HepG2 (cell line): ENCODE results near the gene C1orf87. TPM values are rescaled to one million over a fixed set of nuclear protein-coding genes. Genes with fewer than 3 reads are reported as not detected.

Experiments used
- ATAC-seq: fragments of 200-7000 bp; cut with Tn5 transposase; 3 replicates; pipeline ENCODE4 v1.9.1; 2020; ENCODE audit warnings: mild to moderate bottlenecking, moderate library complexity
- BruUV-seq: library from RNA; stranded (reverse); fragments of 400-500 nt; replicated peaks from 2 replicates; lab custom pipeline; 2021; lab: Mats Ljungman, UMichigan
- CTCF ChIA-PET: fragments of 300-600 bp; formaldehyde crosslinking; extraction: SDS; loops from one replicate; lab custom pipeline; 2021; ENCODE audit warnings: low total read pairs, inconsistent platforms, low intra/inter-chr PET ratio; lab: Yijun Ruan, JAX
- POLR2A ChIA-PET: fragments of 350-600 bp; sonication (Branson Sonifier 250); formaldehyde crosslinking; loops from one replicate; lab custom pipeline; 2020; ENCODE audit warnings: antibody characterized with exemption, inconsistent platforms; lab: Yijun Ruan, JAX
- DNase-seq: peaks from one replicate; pipeline ENCODE4 v3.0.0-alpha.2; 2015; ENCODE audit warnings: low spot score
- FAIRE-seq: peaks from 3 replicates; lab custom pipeline; 2011; peaks lifted over from hg19 to GRCh38; lab: Jason Lieb, UNC
- H2AFZ ChIP-seq: one replicate; pipeline ENCODE4 v1.6.1; 2011; ENCODE audit warnings: low read length, inconsistent platforms
- H3K27ac ChIP-seq: fragments of 300-600 bp; 3 replicates; pipeline ENCODE4 v1.8.0; 2011; ENCODE audit warnings: mixed run types, mild to moderate bottlenecking, mixed read lengths, low read length, inconsistent platforms; ENCODE audit not compliant: insufficient read depth; ENCODE audit errors: extremely low read length
- H3K27me3 ChIP-seq, 2 experiments: fragments of 200-600 bp in 1 of 2; 2 replicates in 1 of 2; 3 replicates in 1 of 2; pipeline versions ENCODE4 v1.6.0 to v1.8.0; 2011; ENCODE audit warnings: low read length in 2 of 2, mild to moderate bottlenecking in 2 of 2, moderate library complexity in 2 of 2, inconsistent platforms in 1 of 2; ENCODE audit not compliant: insufficient read depth in 2 of 2, control insufficient read depth in 1 of 2
- H3K36me3 ChIP-seq, 2 experiments: fragments of 200-600 bp in 1 of 2; replicated peaks in 1 of 2; 2 replicates in 1 of 2; 3 replicates in 1 of 2; pipeline versions ENCODE4 v1.5.1 to v1.8.0; 2011; ENCODE audit warnings: low read length in 2 of 2, inconsistent platforms in 1 of 2; ENCODE audit not compliant: insufficient read depth in 2 of 2, control insufficient read depth in 1 of 2
- H3K4me1 ChIP-seq: 2 replicates; pipeline ENCODE4 v1.5.1; 2012; ENCODE audit warnings: low read length, inconsistent platforms; ENCODE audit not compliant: insufficient read depth
- H3K4me2 ChIP-seq: 2 replicates; pipeline ENCODE4 v1.6.0; 2011; ENCODE audit warnings: low read depth, low read length, inconsistent platforms
- H3K4me3 ChIP-seq, 3 experiments: fragments of 200-600 bp in 1 of 3; sonication (generic), shearing (Covaris generic) in 1 of 3; replicated peaks in 1 of 3; 2 replicates each; pipeline ENCODE4 v1.5.1; 2011 to 2016; ENCODE audit warnings: low read length in 3 of 3, inconsistent platforms in 2 of 3, low read depth in 2 of 3, mild to moderate bottlenecking in 2 of 3, control low read depth in 1 of 3, mixed read lengths in 1 of 3; ENCODE audit not compliant: insufficient read depth in 1 of 3
- H3K79me2 ChIP-seq: one replicate; pipeline ENCODE4 v1.6.1; 2011; ENCODE audit warnings: low read length, inconsistent platforms; ENCODE audit not compliant: insufficient read depth
- H3K9ac ChIP-seq: 2 replicates; pipeline ENCODE4 v1.6.0; 2011; ENCODE audit warnings: mild to moderate bottlenecking, low read depth, low read length, inconsistent platforms; ENCODE audit not compliant: insufficient read depth
- H3K9me3 ChIP-seq: 2 replicates; pipeline ENCODE4 v1.5.1; 2012; ENCODE audit warnings: mild to moderate bottlenecking, low read length
- H4K20me1 ChIP-seq: 2 replicates; pipeline ENCODE4 v1.6.0; 2011; ENCODE audit warnings: inconsistent platforms, mild to moderate bottlenecking, low read length, moderate library complexity; ENCODE audit not compliant: insufficient read depth
- AGO1 ChIP-seq: fragments of 200-400 bp; formaldehyde crosslinking; IDR thresholded peaks from 2 replicates; pipeline ENCODE4 v1.6.1; 2017; ENCODE audit warnings: mild to moderate bottlenecking, low read depth, low read length, moderate library complexity; ENCODE audit not compliant: poor library complexity, severe bottlenecking
- CCDC6 ChIP-seq: sonication (generic); formaldehyde crosslinking; IDR thresholded peaks from 2 replicates; pipeline ENCODE4 v1.8.1; 2022; ENCODE audit warnings: mild to moderate bottlenecking, missing genetic modification reagents, moderate library complexity
- HIVEP1 ChIP-seq: sonication (generic); formaldehyde crosslinking; IDR thresholded peaks from 2 replicates; pipeline ENCODE4 v1.4.0; 2020; ENCODE audit warnings: mild to moderate bottlenecking, missing genetic modification reagents
- IRX3 ChIP-seq: sonication (generic); formaldehyde crosslinking; IDR thresholded peaks from 2 replicates; pipeline ENCODE4 v1.8.1; 2023; ENCODE audit warnings: mild to moderate bottlenecking, low read depth, missing genetic modification reagents, borderline replicate concordance
- NBN ChIP-seq: fragments of 450-650 bp; conservative IDR thresholded peaks from 2 replicates; pipeline ENCODE4 v1.6.1; 2017
- SIN3B ChIP-seq: fragments of 150-350 bp; IDR thresholded peaks from 2 replicates; pipeline ENCODE4 v1.6.1; 2014; ENCODE audit warnings: low read length
- TCF7L2 ChIP-seq: IDR thresholded peaks from 2 replicates; pipeline ENCODE4 v1.6.1; 2011; ENCODE audit warnings: mild to moderate bottlenecking, low read depth, low read length, moderate library complexity
- U2AF2 ChIP-seq: fragments of 200-400 bp; formaldehyde crosslinking; IDR thresholded peaks from 2 replicates; pipeline ENCODE4 v1.6.1; 2017; ENCODE audit warnings: low read depth, mild to moderate bottlenecking, low read length
- YEATS2 ChIP-seq: sonication (generic); formaldehyde crosslinking; IDR thresholded peaks from 2 replicates; pipeline ENCODE4 v1.4.0; 2020; ENCODE audit warnings: missing genetic modification reagents, borderline replicate concordance
- ZBTB1 ChIP-seq: sonication (generic); formaldehyde crosslinking; IDR thresholded peaks from 2 replicates; pipeline ENCODE4 v1.4.0; 2020; ENCODE audit warnings: missing genetic modification reagents, borderline replicate concordance
- ZBTB38 ChIP-seq: sonication (generic); formaldehyde crosslinking; IDR thresholded peaks from 2 replicates; pipeline ENCODE4 v1.5.1; 2020; ENCODE audit warnings: mild to moderate bottlenecking, missing genetic modification reagents
- ZNF670 ChIP-seq: sonication (generic); formaldehyde crosslinking; IDR thresholded peaks from 2 replicates; pipeline ENCODE4 v1.8.0; 2022; ENCODE audit warnings: mild to moderate bottlenecking, missing genetic modification reagents, borderline replicate concordance
- WGBS: methylation state at CpG from one replicate; pipeline ENCODE4 v1.1.6; 2017; ENCODE audit warnings: low lambda C conversion rate; 5-methylcytosine and 5-hydroxymethylcytosine counted together
- in situ Hi-C: cut with HindIII; loops from 2 replicates; pipeline ENCODE4 v1.10.0; 2017; ENCODE audit warnings: low pct_unique_long_range_greater_than_20kb; ENCODE audit not compliant: extremely low pct_ligation_motif_present
- intact Hi-C: fragments of 100-400 bp; cut with micrococcal nuclease; formaldehyde crosslinking; loops from one replicate; pipeline ENCODE4 v1.10.0; 2022; ENCODE audit not compliant: unreplicated experiment
- polyA plus RNA-seq, 8 experiments: library from polyadenylated mRNA; depleted of rRNA in 3 of 8; stranded (reverse) in 7 of 8; unstranded in 1 of 8; fragments of >200 nt; fragmentation: Illumina TruSeq in 4 of 8; extraction: Trizol in 4 of 8; gene quantifications; 2 replicates each; pipeline versions ENCODE4 v1.2.1 to v1.2.3, GENCODE V29; 2011 to 2016; ENCODE audit warnings: low read depth in 4 of 8, missing spikeins in 1 of 8, mixed read lengths in 1 of 8; ENCODE audit not compliant: insufficient read depth in 1 of 8
- total RNA-seq, 5 experiments: library from RNA; depleted of rRNA; stranded (reverse); fragments of >200 nt; fragmentation: Illumina TruSeq; extraction: Trizol; gene quantifications; 2 replicates each; pipeline ENCODE4 v1.2.3, GENCODE V29; 2016; ENCODE audit warnings: low read depth in 1 of 5
- TF ChIP-seq, protein P1 (sequence below), 2 experiments: IDR thresholded peaks; 2 replicates each; pipeline ENCODE4 v1.6.1; 2011 to 2012; ENCODE audit warnings: low read length in 2 of 2, borderline replicate concordance in 1 of 2, low read depth in 1 of 2, mild to moderate bottlenecking in 1 of 2, moderate library complexity in 1 of 2
- TF ChIP-seq, protein P2 (sequence below): IDR thresholded peaks from 2 replicates; pipeline ENCODE4 v1.6.1; 2016; ENCODE audit warnings: mild to moderate bottlenecking

Gene C1orf87
- total and polyA plus RNA-seq, 2 of the 13 experiments (the other 11 are each of a cell fraction or from before 2014, with no cell fraction given) = not detected

DNA sequence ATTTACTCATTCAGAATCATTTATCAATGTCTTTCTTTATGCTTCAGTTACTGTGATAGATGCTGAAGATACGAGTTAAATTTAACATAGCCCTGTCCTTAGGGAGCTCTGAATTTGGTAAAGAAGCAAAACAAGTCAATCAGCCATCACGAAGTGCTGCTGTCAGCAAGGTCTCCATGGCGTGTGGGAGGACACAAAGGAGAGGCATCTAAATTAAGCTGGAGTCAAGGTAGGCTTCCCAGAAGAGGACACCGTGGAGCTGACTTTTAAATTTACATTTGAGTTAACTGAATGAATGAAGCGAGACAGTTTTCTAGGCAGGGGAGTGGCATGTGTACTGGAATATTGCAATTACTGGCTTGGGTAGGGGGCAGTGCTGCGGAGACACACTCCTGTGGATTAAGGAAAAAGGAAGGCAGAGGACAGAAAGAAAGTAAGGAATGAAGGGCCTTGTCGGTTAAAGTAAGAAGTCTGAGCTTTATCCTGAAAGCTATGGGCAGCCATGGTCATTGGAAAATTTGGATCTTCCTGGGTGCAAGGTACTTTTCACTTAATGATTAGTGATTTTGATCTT, 41.3 kb upstream of the C1orf87 start:
- no peak for DNase-seq
- TF ChIP-seq ZNF670 (CRISPR knock-in tag) = no peak
- no peak for TF ChIP-seq YEATS2 (CRISPR knock-in tag)
- TF ChIP-seq HIVEP1 = no peak
- no peak for TF ChIP-seq U2AF2
- TF ChIP-seq TCF7L2 = no peak
- TF ChIP-seq, all 625 proteins: peak for 0
- 8% methylated on average over 7 of the region's 7 CpGs for WGBS
- no peak for FAIRE-seq
- in situ Hi-C loops (no loop called here), intact Hi-C loops (no loop called here)
- Histone ChIP-seq H3K9me3 (no peaks in the 10 kb centered on the region), H3K27ac (no peak overlapping the region), H3K9ac (no peak overlapping the region), H3K4me3 (no peak overlapping the region), H3K4me1 (no peaks in the 10 kb centered on the region), H3K4me2 (no peak overlapping the region), H3K36me3 (no peaks in the 10 kb centered on the region), H3K79me2 (no peaks in the 10 kb centered on the region), H2AFZ (no peak overlapping the region), H4K20me1 (no peaks in the 10 kb centered on the region), H3K27me3 (no peaks in the 10 kb centered on the region; a peak in 1 of 5 replicates)
- POLR2A ChIA-PET = no interaction called here
- BruUV-seq = no TSS peak
- CTCF ChIA-PET = no interaction called here
- no peak for ATAC-seq

DNA sequence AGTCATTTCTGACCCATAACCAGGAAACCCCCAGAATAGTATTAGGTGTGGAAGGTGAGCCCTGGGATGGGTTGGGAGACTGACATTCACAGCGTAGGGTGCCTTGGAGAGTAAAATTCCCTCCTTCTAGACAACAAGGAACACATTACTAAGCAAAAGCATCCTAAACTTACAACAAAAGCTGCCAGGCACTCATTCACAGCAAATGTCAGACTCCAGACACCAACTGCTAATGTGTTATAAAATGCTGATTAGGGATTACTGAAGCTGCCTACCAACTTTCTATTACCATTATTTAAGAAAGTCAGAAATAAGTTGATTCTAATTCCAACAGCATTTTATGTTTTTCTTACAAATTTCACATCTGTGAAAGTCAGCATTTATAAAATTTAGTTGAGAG, 40.0 kb upstream of the C1orf87 start:
- in situ Hi-C loops = no loop called here
- H3K27me3 ChIP-seq = no peaks in the 10 kb centered on the region; a peak in 1 of 5 replicates
- H3K4me3 ChIP-seq = no peak overlapping the region
- no peak overlapping the region for H3K27ac ChIP-seq
- no peaks in the 10 kb centered on the region for H3K79me2 ChIP-seq
- 14% methylated on average over 1 of the region's 1 CpG for WGBS
- FAIRE-seq (no peak), DNase-seq (no peak), ATAC-seq (no peak)
- H4K20me1 ChIP-seq = no peaks in the 10 kb centered on the region
- H2AFZ ChIP-seq = no peak overlapping the region
- ChIA-PET POLR2A (no interaction called here), CTCF (no interaction called here)
- no peaks in the 10 kb centered on the region for H3K36me3 ChIP-seq
- H3K9ac ChIP-seq = no peak overlapping the region
- intact Hi-C loops = no loop called here
- no peak overlapping the region for H3K4me2 ChIP-seq
- no peaks in the 10 kb centered on the region for H3K4me1 ChIP-seq
- H3K9me3 ChIP-seq = no peaks in the 10 kb centered on the region
- no TSS peak for BruUV-seq
- TF ChIP-seq IRX3 = no peak
- TF ChIP-seq, protein P1, sequence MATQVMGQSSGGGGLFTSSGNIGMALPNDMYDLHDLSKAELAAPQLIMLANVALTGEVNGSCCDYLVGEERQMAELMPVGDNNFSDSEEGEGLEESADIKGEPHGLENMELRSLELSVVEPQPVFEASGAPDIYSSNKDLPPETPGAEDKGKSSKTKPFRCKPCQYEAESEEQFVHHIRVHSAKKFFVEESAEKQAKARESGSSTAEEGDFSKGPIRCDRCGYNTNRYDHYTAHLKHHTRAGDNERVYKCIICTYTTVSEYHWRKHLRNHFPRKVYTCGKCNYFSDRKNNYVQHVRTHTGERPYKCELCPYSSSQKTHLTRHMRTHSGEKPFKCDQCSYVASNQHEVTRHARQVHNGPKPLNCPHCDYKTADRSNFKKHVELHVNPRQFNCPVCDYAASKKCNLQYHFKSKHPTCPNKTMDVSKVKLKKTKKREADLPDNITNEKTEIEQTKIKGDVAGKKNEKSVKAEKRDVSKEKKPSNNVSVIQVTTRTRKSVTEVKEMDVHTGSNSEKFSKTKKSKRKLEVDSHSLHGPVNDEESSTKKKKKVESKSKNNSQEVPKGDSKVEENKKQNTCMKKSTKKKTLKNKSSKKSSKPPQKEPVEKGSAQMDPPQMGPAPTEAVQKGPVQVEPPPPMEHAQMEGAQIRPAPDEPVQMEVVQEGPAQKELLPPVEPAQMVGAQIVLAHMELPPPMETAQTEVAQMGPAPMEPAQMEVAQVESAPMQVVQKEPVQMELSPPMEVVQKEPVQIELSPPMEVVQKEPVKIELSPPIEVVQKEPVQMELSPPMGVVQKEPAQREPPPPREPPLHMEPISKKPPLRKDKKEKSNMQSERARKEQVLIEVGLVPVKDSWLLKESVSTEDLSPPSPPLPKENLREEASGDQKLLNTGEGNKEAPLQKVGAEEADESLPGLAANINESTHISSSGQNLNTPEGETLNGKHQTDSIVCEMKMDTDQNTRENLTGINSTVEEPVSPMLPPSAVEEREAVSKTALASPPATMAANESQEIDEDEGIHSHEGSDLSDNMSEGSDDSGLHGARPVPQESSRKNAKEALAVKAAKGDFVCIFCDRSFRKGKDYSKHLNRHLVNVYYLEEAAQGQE (IDR thresholded peaks at IDR 0.05; ENCODE audit: borderline replicate concordance in 1 of 2, low read depth in 1 of 2, low read length in 2 of 2) = no peak
- TF ChIP-seq, protein P2, sequence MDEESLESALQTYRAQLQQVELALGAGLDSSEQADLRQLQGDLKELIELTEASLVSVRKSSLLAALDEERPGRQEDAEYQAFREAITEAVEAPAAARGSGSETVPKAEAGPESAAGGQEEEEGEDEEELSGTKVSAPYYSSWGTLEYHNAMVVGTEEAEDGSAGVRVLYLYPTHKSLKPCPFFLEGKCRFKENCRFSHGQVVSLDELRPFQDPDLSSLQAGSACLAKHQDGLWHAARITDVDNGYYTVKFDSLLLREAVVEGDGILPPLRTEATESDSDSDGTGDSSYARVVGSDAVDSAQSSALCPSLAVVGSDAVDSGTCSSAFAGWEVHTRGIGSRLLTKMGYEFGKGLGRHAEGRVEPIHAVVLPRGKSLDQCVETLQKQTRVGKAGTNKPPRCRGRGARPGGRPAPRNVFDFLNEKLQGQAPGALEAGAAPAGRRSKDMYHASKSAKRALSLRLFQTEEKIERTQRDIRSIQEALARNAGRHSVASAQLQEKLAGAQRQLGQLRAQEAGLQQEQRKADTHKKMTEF (CRISPR knock-in tag) = no peak
- TF ChIP-seq ZBTB1 (CRISPR knock-in tag) = no peak
- no peak for TF ChIP-seq CCDC6 (CRISPR knock-in tag)
- no peak for TF ChIP-seq ZBTB38 (CRISPR knock-in tag)
- no peak for TF ChIP-seq NBN
- TF ChIP-seq SIN3B = no peak
- TF ChIP-seq AGO1 = no peak
